Measurements from ENCODE around the gene EPOP.
"Not testable (repeated sequence)": the region's sequence is repeated elsewhere in the genome, so short reads cannot be mapped to it uniquely, and the experiment has no call there.

Gene EPOP

DNA sequence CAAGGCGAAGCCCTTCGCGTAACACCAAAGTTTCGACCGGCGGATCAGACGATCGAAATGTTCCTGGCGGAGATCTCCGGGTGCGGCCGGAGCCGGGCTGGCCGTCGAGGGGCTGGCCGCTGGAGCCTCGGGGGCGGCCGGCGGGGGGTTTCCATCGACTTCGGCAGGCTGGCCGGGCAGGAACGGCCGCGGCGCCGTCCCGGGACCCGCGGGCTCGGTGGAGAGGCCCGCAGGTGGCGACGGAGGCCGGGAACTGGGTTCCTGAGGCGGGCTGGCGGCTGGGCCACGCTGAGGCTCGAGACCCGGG lies 1.1 kb downstream of the EPOP start:
- DNase-seq = no peak

DNA sequence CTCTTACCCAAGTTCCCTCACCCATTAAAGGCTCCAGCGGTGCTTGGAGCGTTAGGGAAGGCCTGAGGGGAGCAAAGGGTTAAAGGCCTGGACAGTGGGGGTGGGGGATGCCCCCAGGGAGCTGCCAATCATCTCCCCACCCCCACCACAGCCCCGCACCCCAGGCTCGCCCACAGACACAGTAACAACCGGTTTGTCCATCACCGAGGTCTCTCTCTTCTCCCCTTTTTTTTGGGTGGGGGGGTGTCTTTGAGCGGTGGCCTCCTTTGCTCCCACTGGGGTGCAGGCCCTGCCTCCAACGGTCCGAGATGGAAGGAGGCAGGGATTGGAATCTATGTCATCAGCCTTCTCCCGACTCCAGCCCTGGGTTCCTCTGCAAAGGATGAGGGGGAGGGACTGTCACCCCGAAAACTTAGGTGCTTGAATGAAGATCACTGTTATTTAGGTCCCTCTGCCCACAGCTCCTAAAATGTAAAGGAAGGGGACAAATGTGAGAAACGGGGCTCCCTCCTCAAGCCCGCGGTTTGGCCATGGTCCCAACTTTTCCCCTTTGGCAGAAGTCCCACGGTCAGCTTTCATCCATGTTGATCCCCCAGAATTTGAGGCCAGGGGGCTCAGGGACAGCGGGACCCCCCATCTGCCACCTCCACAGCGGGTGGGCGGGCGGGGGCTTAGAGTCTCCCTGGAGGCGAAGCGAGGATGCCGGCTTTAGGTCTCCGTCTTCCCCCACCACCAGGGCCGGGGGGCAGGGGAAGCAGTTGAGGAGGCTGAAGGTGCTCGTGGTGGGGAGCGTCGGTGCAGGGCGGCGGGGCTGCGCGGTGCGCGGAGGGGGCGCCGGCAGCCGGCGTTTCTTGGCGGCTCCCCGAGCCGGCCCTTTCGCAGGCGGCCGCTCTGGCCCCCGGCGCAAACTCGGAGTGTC lies 1.7 kb downstream of the EPOP start:
- no peak for DNase-seq

DNA sequence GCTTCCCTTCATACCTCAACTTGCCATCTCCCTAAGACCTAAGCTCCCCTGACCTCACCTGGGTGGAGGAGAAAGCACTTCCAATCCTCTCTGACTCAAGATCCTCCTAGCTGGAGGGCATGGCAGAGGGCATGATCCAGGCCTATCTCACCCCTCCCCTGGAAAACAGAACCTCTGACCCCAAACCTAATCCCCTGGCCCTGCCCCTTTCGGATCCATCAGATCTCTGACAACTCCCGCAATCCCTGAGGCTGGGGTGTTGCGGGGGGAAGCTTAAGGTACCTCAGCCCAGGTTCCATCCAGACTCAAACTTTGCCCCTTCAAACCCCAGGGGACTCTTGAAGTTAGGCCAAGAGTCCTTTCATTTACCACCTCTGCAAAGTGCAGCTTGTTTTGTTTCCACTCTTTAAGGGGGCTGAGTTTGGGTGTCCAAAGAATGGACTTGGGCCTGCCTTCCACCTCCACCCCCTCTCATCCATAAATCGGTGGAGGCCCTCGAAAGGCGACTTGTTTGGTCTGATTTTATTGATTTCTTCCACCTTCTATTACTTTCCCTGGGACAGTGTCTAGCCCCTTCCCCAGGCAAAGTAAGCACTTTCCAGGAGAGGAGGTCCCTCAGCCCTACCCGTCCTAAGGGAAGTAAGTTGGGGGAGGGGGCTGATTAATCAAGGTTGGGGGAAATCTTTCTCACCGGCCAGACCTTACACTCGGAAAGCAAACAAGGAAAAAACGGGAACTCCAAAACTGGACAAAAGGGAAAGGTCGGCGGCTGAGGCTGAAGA lies 2.6 kb downstream of the EPOP start:
- DNase-seq = no peak

DNA sequence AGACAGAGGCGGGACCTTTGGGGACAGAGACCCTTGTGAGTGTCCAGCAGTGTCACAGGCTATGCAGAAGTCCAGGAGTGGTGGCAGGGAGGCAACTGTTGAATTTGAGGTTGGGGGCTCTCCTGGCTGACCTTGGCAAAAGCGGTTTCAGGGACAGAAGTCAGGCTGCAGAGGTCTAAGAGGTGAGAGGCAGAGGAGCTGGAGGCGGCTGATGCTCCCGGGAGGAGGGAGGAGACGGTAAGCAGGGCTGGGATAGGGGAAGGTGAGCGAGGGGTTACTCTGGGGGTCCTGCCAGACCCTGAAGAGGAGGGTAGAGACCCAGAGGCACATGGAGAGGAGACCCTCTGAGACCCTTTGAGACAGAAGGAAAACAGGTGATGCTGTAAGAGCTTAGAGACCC lies 5.2 kb downstream of the EPOP start:
- DNase-seq = no peak

DNA sequence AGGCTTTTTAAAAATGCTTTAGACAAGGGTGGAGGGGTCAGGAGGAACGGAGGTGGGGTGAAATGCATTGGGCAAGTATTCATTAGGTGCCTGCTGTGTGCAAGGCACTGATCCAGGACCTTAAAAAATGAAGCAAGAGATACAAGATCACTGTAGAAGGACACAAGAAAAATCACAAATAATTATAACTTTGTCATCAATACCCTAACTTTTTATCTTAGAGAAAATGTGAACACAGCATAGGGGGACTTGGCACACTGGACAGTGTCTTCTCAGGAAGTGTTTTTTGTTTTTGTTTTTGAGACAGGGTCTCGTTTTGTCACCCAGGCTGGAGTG lies 7.0 kb downstream of the EPOP start:
- no peak for DNase-seq

DNA sequence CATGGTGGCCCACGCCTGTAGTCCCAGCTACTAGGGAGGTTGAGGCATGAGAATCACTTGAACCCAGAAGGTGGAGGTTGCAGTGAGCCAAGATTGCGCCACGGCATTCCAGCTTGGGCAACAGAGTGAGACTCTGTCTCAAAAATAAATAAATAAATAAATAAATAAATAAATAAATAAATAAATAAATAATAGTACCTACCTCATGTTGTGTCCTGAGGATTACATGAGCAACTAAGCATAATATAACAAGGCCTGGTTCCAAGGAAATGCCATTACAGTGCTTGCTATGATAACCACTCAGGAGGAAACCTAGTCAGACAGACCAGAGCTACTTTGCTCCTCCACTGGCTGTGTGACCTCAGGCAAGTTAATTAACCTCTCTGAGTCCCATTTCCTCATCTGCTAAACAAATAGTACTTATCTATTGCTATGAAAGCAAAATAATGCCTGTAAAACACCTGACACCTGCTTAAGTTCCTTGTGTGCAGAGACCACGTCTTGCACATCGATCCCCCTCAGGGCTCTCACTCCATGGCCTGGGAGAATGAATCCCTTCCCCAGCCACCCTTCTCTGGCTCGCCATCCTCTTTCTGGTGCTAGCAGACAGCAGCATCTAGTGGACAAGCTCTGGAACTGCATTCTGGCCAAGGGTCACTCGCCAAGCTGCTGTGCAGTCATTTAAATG lies 7.5 kb downstream of the EPOP start:
- DNase-seq = peak; percentile 64 to 66

DNA sequence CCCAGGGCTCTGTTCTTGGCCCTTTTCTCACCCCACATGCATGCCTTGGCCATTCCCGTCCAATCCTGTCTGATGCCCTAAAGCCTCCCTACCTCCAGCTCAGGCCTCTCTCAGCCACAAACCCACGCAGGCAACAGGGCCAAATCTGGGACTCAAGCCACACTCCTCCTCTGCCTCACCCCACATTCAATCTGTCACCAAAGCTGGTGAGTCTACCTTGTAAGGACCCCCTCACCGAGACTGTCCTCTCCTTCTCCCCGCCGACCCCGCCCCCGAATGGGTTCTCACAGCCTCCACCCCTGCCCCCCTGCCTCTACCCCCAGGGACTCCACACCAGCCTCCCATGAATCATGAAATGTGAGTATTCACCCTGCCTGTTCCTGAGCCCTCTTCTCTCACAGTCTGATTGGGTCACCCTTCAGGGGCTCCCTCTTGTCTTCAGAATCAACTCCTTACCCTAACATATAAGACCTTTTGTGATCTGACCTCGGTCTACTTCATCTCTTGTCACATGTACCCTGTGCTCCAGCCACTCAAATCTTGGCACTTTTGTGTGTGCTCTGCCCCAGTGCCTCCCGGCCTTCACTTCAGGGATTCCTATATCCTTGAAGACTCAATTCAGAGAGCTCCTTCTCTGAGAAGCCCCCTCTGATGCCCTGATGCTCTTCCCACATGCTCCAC lies 10.7 kb downstream of the EPOP start:
- DNase-seq = no peak

DNA sequence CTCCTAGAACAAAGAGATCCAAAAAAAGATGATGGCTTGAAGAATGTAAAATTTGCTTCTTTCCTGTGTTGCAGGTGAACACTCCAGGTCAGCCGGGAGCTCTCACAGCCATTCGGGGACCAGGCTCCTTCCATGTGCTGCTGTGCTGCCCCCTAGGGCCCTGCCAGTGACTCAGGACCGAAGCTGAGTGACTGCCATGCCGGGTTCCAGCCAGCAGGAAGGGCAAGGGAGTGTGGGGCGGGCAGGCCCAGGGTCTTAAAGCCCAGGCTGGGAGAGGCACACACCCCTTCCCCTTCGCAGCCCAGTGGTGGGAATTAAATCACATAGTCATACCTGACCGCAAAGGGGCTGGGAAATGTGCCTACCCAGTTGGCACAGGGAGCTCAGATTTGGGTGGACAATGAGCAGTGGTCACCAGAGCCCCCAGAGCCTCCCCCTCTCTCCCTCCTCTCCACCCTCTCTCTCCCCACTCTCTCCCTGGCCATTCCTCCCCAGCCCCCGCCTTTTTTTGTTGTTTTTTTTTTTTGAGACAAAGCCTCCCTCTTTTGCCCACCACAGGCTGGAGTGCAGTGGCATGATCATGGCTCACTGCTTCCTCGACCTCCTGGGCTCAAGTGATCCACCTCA lies 11.5 kb downstream of the EPOP start:
- DNase-seq = peak; percentile 25 to 46

DNA sequence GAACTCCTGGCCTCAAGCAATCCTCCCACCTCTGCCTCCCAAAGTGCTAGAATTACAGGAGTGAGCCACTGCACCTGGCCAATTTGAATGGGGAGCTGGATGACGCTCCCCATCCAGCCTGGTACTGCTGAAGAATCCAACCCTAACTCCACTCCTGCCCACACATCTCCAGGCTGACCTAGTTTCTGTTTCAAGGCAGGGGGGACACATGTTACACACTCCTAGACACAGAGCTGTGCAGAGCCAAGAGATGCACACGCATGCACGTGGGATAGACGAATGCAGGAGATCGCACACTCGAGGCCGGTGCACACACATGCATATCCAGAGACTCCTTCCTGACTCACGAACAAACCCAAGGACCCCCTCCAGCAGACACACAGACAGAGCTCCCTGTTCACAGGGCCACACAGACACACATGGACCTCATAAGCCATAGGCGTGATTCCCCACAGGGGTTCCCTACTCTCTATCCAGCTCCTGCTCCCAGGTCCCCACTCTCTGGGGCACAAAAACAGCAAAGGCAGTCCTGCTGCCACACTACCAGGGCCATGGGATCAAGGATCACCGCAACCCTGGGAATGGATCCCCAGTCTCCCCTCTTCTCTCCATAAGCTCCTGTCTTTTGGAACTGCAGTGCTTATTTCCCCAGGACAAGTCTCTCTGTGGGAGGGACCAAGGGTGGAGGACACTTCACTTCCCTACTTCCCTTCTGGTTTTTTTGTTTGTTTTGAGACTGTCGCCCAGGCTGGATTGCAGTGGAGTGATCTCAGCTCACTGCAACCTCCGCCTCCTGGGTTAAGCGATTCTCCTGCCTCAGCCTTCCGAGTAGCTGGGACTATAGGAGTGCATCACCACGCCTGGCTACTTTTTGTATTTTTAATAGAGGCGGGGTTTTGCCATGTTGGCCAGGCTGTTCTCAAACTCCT lies 14.4 kb downstream of the EPOP start:
- DNase-seq = no peak

DNA sequence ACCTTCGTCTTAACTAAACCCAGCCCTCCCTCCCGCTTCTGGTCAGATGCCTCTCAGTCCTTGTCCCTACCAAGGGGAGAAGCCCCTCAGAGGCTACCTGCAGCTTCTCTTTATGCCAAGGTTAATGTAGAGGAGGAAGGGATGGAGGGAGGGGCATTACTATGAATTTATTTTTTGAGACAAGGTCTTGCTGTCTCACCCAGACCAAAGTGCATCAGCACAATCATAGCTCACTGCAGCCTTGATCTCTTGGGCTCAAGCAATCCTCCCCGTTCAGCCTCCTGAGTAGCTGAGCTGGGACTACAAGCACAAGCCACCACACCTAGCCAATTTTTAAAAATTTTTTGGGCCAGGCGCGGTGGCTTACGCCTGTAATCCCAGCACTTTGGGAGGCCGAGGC lies 15.3 kb downstream of the EPOP start:
- DNase-seq = no peak

DNA sequence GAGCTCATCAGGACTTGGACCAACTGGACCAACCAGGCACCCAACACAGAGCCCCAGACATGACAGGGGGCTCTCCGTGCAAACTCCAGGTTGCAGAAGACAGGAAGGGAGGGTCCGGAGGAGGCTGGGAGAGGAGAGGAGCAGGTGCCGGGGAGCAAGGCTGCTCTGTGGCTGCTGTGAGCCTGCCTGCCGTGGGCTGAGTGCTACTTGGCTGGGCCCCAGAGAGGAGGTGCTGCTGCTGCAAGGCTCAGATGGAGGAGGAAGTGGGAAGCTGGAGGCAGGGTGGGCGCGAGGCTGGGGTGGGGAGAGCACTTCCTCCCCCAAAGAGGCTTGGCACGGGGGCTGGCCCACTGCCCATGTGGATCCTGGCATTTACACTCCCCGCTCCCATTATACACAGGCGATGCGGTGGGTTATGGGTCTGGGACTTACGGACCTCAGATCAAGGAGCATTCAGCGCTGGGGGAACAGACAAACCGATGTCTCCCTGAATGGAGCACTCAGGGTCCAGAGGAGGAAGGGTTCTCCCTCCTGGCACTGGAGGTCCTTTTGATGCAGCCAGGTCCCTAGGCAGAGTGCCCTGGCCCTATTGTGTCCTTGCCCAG lies 15.9 kb downstream of the EPOP start:
- no peak for DNase-seq

DNA sequence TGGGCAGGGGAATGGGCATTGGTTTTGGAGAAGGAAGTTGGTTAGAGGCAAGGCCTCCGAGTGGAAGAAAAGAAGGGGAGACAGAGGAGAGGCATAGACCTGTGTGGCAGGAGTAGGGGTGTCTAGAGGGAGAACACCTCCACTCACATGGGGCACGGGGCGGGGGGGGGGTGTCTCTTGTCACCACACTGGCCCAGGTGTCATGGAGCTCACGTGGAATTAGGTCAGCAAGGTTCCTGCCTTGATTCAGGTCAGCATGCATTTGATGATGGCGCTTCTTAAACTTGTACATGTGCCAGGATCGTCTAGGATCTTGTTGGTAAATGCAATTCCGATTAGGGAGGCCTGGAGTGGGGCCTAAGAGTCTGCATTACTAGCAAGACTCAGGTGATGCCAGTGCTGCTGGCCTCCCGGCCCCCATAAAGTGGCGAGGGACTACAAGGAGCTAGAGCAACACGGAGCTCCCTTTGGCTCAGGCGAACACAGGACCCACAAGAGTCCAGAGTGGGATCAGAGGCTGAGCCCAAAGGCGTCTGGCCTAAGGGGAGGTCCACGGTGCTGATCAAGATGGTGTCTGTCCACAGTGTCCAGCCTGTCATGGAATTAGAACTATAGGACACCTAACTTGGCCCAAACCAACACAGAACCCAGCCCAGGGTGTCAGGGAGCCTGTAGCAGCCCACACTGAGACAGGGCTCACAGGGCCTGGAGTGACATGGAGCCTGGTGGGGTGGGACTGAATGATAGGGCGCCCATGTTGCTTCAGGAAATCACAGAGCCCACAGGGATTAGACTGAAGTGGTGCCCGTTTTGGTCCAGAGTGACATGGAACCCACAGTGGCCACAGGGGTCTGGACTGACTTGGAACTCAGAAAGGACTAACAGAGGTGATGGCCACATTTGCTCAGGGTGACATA lies 16.7 kb downstream of the EPOP start:
- no peak for DNase-seq

DNA sequence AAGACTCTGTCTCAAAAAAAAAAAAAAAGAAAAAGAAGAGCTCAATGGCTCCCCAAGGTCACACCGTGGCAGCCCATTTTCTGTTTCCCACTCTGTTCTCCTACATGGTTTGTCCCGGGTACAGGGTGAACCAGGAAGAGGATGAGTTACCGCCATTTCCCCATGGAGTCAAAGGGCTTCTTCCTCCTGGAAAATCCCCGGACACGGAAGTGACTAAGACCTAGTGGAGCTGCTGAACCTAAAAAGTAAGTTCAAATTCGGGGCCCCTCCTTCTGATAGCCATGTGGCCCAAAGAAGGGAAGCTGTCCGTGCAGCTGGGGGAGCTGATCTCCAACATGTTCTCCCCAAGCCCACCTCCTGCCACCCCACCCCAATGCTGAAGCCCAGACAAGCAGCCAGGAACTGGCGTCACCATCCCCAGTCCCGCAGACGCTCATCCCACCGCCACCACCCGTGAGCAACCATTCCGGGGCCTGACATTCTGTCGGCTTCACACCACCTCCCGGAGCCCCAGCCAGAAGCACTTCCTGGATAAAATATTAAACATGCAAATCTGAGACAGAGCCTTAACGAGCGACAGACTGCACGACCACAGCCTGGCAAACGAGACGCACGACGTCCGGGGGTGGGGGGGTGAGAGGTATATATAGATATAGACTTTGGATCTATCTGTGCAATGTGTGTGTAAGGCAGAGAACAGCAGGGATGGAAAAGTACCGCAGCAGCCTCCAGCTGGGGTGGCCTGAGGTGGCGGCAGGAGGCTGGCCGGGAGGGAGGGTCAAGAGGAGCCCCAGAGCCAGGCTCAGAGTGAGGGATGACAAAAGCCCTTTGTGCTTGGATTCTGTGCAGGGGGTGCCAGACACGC lies 17.6 kb downstream of the EPOP start:
- DNase-seq = no peak

DNA sequence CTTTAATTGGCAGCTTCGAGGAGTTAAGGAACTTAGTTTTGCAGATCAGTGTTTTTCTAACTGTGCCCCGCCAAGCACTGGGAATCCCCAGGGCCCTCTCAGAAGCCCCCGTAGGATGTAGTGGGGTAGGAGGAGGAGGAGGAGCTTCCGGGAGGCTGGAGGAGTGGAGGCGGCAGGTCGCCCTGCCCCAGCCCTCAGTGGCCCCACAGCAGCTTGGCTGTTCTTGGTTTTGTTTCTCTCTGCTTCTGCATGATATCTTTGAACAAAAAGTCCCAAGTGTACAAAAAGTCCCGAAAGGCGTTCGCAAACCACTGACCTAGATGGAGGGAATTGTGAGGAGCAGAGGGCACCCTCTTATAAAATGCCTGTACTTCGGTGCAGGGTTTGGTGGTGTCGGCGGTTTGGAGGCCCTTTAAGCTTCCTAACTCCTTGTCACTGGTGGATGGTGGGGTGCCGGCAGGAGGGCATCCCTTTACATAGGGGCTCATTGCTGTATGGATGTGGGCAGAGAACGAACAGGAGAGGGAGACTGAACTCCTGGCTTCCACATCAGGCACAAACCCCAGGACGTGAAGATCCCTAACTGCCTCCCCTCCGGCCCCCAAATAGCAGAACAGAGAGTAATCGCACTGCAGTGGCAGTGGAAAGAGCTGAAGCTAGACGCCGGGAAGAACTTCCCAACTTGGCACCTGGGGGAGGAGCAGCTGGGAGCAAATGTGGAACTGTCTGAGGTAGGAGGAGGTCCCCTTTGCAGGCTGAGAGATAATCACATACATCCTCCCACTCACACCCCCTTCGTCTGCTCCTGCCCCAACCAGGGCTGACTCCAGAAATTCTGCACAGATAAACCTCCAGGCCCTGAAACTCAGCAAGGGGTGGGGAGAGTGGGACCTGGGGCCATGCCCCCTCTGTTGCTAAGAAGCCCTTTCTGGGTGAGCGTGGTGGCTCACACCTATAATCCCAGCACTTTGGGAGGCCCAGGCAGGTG lies 20.1 kb downstream of the EPOP start:
- DNase-seq = no peak

DNA sequence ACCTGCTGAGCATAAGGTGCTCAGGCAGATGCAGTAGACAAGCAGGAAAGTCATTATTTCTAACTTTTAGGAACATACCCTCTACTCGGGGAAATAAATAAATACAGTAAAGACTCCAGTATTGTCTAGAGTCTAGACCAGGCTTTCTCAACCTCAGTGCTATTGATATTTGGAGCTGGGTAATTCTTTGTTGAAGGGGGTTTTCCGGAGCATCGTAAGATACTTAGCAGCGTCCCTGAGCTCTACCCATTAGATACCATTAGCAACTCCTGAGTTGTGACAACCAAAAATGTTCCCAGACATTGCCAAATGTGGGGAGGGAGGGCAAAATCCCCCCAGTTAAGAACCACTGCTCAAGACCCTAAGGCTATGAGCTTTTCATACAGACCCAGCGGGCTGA lies 21.1 kb downstream of the EPOP start:
- no peak for DNase-seq

DNA sequence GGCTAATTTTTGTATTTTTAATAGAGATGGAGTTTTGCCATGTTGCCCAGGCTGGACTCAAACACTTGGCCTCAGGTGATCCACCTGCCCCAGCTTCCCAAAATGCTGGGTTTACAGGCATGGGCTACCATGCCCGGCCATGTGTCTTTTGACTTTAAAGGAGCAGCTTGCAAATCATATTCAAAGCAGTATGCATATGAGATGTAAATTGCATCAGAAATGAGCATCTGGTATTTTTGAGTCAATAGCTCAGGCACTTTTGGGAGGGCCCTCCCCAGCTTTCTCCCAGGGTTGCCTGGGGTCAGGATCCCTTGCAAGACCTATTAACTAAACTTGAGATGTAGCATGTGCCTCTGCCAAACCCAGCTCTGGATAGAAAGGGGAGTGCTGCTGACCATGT lies 21.5 kb downstream of the EPOP start:
- no peak for DNase-seq

DNA sequence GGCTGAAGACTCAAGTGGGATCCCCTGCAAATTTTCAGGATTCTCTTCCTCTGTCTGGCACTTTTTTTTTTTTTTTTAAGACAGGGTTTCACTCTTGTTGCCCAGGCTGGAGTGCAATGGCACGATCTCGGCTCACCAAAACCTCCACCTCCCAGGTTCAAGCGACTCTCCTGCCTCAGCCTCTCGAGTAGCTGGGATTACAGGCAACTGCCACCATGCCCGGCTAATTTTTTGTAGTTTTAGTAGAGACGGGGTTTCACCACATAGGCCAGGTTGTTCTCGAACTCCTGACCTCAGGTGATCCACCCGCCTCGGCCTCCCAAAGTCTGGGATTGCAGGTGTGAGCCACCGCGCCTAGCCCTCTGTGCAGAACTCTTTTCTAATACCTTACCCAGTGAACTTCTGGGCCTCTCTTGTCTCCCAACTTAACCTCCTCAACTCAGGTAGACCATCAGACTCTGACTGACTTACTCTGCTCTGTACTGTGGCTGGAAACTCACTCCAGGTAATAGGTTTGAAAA lies 24.0 kb downstream of the EPOP start:
- DNase-seq = not testable (repeated sequence)

DNA sequence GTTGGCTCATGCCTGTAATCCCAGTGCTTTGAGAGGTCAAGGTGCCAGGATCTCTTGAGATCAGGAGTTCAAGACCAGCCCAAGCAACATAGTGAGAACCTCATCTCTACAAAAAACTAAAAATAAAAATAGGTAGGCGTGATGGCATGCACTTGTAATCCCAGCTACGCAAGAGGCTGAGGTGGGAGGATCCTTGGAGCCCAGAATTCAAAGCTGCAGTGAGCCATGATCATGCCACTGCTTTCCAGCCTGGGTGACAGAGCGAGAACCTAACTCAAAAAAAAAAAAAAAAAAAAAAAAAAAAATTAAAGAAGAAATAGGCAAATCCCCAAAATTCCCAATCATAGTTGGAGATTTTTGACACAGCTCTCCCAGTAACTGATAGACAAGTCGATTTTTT lies 36.8 kb downstream of the EPOP start:
- DNase-seq = no peak
